AG09309 (cell line): ENCODE data around the gene DDX55.

Experiments
- DNase-seq: peaks from one replicate; pipeline ENCODE4 v3.0.0-alpha.2; 2010; ENCODE audit warnings: low read depth
- H3K4me3 ChIP-seq: 2 replicates; pipeline ENCODE4 v1.5.1; 2011; ENCODE audit warnings: mild to moderate bottlenecking, low read depth, low read length, moderate library complexity; ENCODE audit not compliant: control insufficient read depth
- CTCF ChIP-seq: IDR thresholded peaks from 2 replicates; pipeline ENCODE4 v1.5.1; 2011; ENCODE audit warnings: mild to moderate bottlenecking, low read depth, low read length, inconsistent platforms; ENCODE audit not compliant: insufficient read depth, control insufficient read depth; ENCODE audit errors: missing control alignments

Gene DDX55

DNA sequence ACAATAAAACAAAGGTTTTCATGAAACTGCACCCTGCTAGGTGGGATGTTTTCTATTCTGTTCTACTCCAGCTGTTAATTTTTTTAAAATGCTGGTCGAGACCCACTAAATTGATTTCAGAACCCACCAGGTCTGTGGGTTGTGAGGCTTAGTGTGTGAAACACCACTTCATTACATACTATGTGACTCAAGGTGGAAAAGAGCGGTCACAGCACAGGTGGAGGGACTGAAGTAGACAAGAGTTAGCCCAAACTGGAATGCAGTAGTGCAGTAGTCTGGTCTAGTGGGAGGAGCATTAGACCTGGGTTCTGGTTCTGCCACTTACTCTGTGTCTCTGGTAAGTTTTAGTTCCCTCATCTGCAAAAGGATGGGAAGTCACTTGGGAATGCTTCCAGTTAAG is 12.2 kb downstream of the DDX55 start:
- no peak for TF ChIP-seq CTCF
- DNase-seq = no peak
- no peak overlapping the region for H3K4me3 ChIP-seq

DNA sequence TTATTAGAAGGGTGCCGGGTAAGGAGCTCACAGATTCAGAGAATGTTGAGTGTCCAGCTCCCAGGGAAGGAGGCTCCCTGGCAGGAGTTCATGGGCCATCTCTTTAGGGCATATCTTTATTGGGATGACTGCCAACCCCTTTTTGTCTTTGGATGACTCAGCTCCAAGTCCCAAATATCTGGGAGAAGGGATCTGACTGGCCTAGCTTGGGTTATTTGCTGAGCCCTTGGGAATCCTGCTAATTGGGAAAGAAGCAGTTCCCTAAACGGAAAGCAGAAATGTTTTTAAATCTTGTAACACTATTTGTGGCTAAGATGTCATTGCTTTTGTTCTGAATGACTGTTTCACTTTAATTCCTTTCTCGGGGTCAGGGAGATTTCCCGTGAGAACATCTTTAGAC is 12.6 kb downstream of the DDX55 start:
- peak; percentile 33 for DNase-seq
- TF ChIP-seq CTCF = no peak

DNA sequence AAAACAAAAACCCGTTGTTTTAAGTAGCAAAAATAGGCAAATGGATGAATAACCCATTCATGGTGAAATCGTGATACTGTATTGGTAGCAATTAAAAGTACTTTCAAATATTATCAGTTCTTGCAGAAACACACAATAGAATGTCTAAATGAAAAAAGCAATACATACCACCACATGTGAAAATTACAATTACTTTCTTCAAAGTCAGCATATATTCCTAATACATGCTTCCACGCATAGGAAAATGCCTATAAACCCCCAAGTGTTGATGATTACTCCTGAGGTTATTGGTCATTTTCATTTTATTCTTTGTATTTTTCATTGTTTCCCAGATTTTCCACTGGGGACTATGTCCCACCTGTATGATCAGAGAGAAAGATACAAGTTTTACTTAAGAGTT is 15.2 kb downstream of the DDX55 start:
- H3K4me3 ChIP-seq = no peak overlapping the region
- no peak for TF ChIP-seq CTCF
- DNase-seq = no peak

More for the DNA sequence above, 12.6 kb downstream of the DDX55 start:
- no peak overlapping the region for H3K4me3 ChIP-seq

- no peak for DNase-seq
- no peak for TF ChIP-seq CTCF
- no peak overlapping the region for H3K4me3 ChIP-seq
Measured at GRCh38 chr12:123617580-123617979, 15.7 kb downstream of the DDX55 start.

DNA sequence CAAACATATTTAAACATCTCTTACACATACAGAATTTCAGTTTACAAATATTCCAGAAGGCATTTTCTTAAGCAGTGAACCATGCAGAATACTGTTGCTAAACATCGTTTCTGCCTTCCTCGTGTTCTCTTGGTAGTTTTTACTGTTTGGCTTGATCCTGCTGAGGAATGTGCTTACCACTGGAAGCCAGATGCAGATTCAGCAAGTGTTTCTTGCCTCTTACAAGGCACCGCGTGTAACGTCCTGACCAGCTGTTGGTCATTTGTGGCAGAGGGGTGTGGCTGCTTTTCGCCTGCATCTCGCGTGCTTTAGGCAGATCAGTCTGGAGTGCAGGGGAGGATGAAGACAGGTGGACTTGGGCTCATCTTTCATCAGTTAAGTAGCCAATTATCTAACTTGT is 19.2 kb downstream of the DDX55 start:
- no peak overlapping the region for H3K4me3 ChIP-seq
- DNase-seq = no peak
- no peak for TF ChIP-seq CTCF

- H3K4me3 ChIP-seq = no peak overlapping the region
- no peak for TF ChIP-seq CTCF
- DNase-seq = no peak
Measured at GRCh38 chr12:123621619-123622530, 20.0 kb downstream of the DDX55 start.
